IPS-18c (cell line): Measurements from ENCODE around the gene EXOC5.
"Not testable (repeated sequence)": the region's sequence is repeated elsewhere in the genome, so short reads cannot be mapped to it uniquely, and the experiment has no call there.

Experiments used
- H3K4me3 ChIP-seq: 2 replicates; pipeline ENCODE4 v1.7.0; 2013; ENCODE audit warnings: low read depth, mild to moderate bottlenecking, low read length, moderate library complexity; ENCODE audit not compliant: insufficient read depth
- H3K9me3 ChIP-seq: one replicate; pipeline ENCODE4 v1.6.1; 2013; ENCODE audit warnings: mild to moderate bottlenecking, low read length, moderate library complexity; ENCODE audit not compliant: control insufficient read depth, insufficient read depth

The EXOC5 gene

GRCh38 chr14:57202672-57203071 lies 66.0 kb downstream of the EXOC5 start:
- H3K9me3 ChIP-seq, H3K4me3 ChIP-seq: not testable (repeated sequence)

- Histone ChIP-seq H3K9me3 (no peaks in the 10 kb centered on the region), H3K4me3 (no peak overlapping the region)
Measured at GRCh38 chr14:57199921-57200320, 68.8 kb downstream of the EXOC5 start.

GRCh38 chr14:57189070-57189469 lies 79.6 kb downstream of the EXOC5 start:
- Histone ChIP-seq H3K4me3 (no peak overlapping the region), H3K9me3 (no peaks in the 10 kb centered on the region)

- Histone ChIP-seq H3K9me3 (no peaks in the 10 kb centered on the region), H3K4me3 (no peak overlapping the region)
Measured at GRCh38 chr14:57182760-57183503, 85.8 kb downstream of the EXOC5 start.

GRCh38 chr14:57179273-57179672 lies 89.4 kb downstream of the EXOC5 start:
- no peaks in the 10 kb centered on the region for H3K9me3 ChIP-seq
- H3K4me3 ChIP-seq = no peak overlapping the region

- H3K4me3 ChIP-seq = no peak overlapping the region
- H3K9me3 ChIP-seq = no peaks in the 10 kb centered on the region
Measured at GRCh38 chr14:57174466-57174865, 94.2 kb downstream of the EXOC5 start.

- no peaks in the 10 kb centered on the region for H3K9me3 ChIP-seq
- H3K4me3 ChIP-seq = no peak overlapping the region
Measured at GRCh38 chr14:57171903-57172302, 96.8 kb downstream of the EXOC5 start.

- no peaks in the 10 kb centered on the region for H3K9me3 ChIP-seq
- H3K4me3 ChIP-seq = no peak overlapping the region
Measured at GRCh38 chr14:57171363-57171762, 97.3 kb downstream of the EXOC5 start.

GRCh38 chr14:57169901-57170300 lies 98.8 kb downstream of the EXOC5 start:
- Histone ChIP-seq H3K9me3 (no peaks in the 10 kb centered on the region), H3K4me3 (no peak overlapping the region)

- H3K4me3 ChIP-seq = no peak overlapping the region
- no peaks in the 10 kb centered on the region for H3K9me3 ChIP-seq
Measured at GRCh38 chr14:57168138-57168679, 100.5 kb downstream of the EXOC5 start.

GRCh38 chr14:57161583-57162234 lies 107.0 kb downstream of the EXOC5 start:
- no peaks in the 10 kb centered on the region for H3K9me3 ChIP-seq
- no peak overlapping the region for H3K4me3 ChIP-seq

GRCh38 chr14:57160333-57160732 lies 108.4 kb downstream of the EXOC5 start:
- H3K9me3 ChIP-seq = no peaks in the 10 kb centered on the region
- no peak overlapping the region for H3K4me3 ChIP-seq

GRCh38 chr14:57153286-57153685 lies 115.4 kb downstream of the EXOC5 start:
- Histone ChIP-seq H3K4me3 (no peak overlapping the region), H3K9me3 (no peaks in the 10 kb centered on the region)
